Kasumi-1 (cell line): ENCODE results near the gene TPX2.

Experiments
- DNase-seq, 2 experiments: peaks; one replicate each; lab custom pipeline; 2025; lab: John Stamatoyannopoulos, UW

TPX2 gene

DNA sequence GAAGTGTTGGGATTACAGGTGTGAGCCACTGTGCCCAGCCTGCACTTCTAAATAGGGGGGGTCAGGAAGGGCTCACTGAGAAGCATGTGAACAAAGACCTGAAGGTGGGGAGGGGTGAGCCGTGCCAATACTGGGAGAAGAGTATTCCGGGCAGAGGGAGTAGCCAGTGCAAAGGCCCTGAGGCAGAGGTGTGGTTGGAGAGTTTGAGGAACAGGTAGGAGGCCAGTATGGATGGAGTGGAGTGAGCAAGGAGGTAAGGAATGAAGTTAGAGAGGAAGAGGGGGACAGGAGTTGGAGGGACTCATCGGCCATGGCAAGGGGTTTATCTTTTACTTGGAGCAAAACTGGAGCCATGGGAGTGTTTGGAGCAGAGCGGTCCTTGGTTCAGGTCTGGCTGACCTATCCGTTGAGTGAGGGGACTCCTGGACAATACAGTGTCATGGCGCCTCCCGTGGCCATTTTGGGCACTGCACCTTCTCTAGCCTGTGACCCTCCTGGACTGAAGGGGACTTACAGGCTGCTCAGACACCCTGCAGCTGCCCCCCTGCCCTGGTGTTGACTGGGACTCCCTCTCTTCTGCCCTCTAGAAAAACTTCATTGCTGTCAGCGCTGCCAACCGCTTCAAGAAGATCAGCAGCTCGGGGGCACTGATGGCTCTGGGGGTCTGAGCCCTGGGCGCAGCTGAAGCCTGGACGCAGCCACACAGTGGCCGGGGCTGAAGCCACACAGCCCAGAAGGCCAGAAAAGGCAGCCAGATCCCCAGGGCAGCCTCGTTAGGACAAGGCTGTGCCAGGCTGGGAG, 94.2 kb downstream of the TPX2 start:
- DNase-seq: peak in 1 of 2 experiments; percentile 12

DNA sequence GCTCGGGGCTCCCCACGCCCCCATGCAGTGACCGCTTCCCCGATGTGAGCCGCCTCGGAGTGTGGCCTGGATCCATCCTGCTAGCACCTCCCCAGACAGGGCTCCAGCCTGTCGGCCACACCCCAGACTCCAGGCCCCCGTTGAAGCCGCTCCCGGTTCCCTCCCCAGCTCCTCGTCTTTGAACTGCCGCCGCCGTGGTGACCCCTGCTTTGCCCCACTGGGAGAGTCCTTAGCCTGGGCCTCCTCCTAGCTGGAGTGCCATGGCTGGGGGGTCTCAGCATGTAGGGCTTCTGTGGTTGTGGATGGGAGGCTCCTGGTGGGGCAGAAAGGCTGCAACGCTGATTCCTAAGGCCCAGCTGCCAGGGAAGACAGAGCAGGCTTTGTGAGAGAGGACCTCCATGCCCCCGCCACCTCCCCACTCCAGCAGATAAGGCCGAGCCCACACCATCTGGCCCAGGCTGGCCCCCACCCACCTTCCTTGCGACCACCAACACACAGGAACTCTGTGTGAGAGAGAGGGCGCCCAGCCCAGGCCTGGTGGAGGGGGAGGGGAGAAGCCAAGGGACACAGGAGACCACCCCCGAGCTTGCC, 94.9 kb downstream of the TPX2 start:
- no peak for DNase-seq

DNA sequence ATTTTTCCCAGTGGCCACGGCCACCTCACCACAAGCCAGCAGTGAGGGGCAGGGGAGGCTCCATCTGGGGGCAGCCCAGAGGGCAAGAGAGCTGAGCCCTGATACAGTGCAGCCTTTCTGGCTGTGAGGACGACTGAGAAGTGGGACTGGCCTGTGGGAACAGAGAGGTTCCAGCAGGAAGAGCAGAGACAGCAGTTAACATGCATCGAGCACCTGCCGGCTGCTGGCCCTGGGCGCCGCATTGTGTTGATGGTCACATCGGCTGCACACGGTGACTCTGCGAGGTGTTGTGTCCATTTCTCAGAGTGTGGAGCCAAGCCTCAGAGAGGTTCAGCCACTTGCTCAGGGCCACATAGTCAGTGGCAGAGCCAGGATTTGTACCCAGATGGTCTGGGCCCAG, 96.5 kb downstream of the TPX2 start:
- DNase-seq: no peak

DNA sequence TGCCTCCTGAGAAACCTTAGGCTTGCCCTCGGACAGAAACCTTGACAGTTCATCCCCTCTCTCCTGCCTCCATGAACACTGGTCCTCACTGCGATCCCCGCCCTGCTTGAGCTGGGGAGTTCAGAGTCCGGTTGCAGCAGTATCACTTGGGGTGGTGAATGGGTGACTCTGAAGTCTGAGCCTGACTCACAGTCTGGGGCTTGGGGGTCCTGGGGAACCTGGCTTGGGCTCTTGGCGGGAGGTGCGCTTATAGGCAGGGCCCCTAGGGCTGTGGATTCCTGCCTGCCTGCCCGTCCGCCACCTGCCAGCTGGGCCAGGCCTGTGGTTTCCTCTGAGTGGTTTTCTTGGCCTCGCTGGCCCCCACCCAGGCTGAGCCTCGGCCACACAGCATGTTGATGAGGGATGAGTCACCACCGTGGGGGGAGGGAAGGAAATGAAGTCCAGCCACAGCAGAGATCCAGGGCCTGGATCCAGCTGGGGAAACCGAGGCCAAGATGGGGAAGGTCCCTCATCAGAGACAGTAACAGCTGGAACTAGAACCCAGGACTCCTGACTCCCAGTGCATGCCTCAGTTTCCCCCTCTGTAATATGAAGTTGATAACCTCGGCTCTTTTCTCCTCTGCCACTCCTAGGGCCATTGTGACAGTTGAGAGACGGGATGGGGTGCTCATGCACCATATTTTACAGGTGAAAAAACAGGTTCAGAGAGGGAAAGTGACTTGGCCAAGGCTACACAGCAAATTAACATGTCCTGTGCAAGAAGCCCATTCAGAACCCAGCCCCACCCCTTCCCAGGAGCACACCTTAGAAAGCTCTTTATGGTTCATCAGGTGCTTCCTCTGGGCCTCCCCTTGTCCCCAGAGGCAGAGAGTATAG, 97.1 kb downstream of the TPX2 start:
- DNase-seq: peak; percentile 20 to 27

DNA sequence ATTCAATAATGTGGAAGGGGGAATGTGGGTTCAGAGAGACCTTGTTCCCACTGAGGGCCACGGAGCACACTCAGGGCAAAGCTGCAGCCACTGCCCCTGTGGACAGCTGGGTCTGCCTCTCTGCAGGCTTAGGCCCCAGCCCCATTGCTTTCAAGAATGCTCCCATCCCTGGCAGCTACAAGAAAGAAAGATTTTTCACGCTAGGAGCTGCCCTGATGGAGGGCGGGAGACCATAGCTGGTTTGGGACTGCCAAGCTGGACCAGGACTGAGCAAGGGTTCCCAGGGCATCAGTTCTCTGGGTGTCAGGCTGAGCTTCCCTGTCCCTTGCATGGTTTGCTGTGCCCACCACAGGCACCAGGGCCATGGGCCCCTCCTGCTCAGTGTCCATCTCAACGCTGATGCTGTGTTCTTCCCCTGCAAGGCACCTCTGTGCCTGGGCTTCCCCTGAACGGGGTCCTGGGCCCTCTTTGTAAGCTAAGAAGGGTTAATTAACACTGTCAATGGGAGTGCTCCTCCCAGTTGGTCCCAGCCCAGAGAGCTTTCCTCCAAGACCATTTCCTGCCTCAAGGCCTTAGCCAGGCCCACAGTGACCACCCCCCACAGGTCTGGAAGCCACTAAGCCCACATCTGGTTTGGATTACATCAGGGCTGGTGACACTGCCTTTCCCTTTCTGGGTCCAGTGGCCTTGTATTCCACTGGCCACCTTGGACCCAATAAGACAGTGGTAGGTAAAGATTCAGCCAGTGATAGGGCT, 97.9 kb downstream of the TPX2 start:
- no peak for DNase-seq

DNA sequence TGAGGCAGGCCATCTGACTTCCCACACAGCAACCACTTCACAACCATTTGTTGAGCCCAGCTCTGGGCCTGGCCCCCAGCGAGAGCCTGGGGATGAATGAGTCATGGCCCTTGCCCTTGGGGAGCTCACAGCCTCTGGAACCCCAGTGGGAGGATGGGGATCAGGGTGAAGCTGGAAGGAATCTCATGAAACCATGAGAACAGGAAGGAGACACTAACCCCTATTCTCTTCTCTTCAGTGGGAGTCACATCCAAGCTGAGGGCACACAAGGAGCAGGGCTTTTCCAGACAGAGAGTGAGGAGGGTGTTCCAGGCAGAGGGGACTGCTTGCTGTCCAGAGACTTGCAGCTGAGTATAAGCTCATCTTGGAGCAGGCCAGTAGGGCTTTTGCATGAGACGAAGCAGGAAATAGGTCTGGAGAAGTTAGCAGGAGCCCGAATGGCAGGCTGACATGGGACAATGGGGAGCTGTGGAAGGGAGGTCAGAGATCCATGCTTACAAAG, 98.9 kb downstream of the TPX2 start:
- DNase-seq: no peak

DNA sequence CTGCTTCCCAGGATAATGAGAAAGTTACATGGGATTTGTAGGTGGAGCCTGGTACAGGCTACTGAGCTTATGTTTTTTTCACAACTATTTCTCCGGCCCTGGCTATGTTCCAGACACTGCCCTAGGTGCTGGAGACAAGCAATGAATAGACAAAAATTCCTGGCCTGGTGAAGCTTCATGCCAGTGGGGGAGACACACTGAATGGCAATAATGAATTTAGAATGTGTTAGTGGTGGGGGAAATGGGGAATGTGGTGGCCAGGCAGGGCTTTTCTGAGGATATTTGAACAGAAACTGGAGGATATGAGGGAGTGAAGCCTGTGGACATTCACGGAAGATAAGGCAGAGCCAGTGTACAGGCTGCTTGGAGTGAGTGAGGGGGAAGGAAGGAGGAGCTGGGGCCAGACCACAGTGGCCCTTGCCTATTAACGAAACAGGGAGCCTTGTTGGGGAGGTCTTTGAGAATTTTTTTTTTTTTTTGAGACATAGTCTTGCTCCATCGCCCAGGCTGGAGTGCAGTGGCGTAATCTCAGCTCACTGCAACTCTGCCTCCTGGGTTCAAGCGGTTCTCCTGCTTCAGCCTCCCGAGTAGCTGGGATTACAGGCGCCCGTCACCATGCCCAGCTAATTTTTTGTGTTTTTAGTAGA, 99.7 kb downstream of the TPX2 start:
- DNase-seq: no peak

DNA sequence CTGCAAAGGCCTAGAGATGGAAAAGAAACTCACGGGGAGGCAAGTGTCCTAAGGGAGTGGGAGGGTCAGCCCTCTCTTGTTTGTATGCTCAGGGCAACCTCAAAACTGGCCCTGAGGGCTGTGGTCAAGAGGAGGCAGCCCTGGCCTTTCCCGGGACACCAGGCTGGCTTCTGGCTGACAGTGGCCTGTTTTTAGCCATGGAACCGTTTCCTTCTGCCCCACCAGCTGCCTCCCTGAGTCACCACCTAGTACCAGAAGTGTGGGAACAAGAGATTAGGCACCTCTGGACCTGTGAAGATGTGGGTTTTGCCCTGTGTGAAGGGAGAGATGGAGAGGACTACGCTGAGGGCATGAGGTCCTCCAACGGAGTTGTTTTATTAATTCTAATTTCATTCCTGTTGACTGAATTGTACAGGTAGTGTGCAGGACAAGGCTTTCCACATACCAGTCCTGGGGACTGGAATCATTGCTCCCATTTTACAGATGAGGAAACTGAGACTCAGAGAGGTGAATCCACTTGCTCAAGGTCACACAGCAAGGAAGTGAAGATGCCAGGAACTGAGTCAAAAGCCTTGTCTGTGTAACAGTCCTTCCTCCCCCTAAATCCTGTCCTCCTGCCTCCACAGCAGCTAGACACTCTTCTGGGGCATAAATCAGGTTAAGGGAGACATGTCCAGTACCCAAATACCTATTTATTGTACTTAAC, 100.8 kb downstream of the TPX2 start:
- DNase-seq: no peak

DNA sequence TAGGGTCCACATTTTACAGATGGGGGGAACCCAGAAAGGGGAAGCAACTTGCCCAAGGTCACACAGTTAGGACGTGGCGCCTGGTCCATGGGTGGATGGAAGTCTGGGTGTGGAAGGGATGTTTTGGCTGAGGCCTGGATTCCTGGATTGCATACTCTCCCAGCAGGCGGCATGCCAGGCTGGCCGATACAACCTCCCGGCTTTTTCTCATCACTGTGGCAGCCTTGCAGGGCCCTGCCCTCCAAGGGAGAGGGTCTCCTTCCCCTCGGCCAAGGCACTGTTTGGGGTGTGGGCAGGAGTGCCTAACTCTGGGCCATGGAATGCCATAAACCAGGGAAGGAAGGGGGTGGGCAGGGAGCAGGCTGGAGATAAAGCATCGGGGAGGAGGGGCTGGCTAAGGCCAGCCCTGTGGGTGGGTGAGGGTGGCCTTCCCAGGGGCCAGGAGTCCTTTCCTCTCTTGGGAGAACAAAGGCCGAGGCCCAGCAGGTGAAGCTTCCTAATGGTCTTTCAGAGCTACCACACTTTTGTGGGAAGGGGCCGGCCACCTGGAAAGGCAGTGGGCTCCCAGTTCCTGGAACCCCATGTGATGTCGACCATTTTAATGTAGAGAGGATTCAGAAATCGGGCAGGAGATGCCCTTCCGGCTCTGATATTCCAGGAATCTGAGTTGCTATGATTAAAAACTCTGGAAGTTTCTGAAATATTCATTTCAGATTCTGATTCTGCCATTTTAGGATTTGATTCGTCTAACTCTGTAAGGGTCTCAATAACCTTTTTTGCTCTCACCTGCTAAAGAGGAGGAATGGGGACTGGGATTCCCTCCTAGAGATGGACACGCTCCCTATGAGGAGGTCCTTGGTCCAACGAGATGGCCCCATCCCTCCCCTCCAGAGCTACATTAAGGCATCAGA, 102.1 kb downstream of the TPX2 start:
- DNase-seq: no peak

DNA sequence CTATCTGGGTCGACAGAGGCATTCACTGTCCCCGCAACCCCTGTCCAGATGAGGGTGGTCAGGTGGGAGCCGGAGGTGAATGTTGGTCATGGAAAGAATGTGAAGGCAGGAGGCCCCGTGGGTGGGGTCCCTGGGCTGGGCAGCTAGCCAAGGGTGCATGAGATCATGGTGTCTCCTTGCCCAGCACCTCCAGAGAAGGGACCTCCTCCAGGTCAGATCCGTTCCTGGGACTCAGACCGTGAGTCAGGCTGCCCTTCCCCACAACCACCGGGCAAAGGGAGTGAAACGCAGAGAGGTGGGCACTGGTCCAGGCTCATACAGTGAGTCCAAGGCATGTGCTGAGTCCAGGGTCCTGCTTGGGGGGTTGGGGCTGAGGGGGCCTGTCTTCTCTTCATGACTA, 102.8 kb downstream of the TPX2 start:
- no peak for DNase-seq

DNA sequence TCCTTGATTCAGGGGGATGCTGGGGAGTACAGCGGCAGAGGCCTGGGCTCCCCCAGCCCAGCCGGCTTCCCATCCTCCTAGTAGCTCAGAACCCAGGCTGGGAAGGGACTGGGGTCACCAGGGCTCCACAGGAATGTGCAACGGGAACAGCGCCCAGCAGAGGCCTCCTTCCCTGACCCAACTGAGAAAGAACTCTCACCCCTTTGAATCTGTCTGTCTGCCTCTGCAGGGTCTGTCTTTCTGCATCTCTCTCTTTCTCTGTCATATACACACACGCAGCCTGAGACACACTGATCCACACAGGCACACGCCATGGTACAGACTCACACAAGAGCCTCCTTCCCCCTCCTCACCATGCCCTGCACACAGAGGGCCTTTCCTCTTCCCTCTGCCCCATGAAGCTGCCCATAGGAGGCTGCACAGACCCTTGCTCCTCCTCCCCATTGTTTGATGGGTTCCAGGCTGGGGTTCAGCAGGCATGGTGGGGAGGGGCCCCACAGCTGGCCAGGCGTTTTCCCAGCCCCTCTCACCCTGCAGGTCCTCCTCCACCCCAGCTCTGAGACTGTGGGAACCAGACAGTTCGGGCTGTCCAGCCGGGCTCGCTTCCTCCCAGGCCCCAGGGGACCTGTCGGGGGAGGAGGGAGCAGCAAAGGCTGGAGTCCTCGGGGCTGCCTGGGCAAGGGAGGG, 103.5 kb downstream of the TPX2 start:
- DNase-seq: no peak

DNA sequence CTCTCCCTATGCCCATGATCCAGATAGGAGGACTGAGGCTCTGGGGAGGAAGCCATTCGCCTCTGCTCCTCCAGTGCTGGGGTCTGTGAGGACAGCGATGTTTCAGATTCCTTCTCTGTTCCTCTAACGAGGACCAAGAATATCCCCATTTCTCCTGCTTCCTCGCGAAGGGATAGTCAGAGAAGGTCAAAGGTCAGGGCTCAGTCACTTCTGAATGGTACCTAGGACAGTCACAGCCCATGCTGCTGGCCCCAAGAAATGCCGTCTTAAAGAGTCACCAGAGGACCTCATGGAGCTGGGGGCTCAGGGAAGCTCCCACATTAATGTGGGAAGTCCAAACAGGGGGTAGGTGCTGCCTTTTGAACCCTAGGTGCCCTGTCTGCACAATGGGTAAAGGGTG, 104.2 kb downstream of the TPX2 start:
- DNase-seq: no peak

DNA sequence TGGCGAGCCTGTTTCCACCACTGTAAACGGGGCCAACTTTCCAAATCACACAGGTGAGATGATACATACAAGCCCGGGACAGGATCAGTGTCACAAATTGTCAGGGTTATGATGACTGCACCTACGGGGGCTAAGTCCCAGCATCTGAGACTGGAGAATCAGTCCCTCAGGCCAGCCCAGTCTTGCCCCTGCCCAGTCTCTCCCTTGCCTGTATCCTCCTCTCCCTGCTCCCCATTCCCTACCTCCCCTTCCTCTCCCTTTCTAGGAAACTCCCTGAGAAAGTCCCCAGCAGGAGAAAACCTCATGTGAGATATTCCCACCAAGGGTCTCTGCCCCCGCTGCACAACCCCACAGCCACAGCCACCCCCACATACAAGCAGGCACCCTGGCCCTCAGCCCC, 104.8 kb downstream of the TPX2 start:
- DNase-seq: no peak

DNA sequence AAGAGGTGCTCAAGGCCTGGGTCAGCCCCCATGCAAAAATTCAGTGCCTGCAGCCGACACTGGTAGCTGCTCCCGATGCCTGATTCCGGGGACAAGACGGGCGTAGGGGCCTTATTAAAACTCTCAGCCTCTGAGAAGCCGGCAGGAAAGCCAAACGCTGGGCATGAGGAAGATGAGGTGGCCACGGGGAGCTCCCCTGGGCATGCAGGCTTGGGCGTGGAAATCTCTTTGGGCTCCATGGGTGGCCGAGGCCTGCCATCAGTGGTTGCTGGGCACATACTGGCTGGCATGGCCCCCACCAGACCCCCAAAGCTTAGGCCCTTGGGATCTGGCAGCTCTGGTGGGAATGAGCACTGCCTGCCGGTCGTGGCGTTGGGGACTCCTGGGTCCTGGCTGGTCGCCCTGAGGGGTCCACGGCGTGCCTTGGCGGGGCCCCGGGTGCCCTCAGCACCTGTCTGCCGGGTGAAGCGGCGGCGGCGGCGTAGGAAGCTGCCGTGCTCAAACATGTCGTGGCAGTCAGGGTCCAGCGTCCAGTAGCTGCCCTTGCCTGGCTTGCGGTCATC, 105.7 kb downstream of the TPX2 start:
- DNase-seq: no peak

DNA sequence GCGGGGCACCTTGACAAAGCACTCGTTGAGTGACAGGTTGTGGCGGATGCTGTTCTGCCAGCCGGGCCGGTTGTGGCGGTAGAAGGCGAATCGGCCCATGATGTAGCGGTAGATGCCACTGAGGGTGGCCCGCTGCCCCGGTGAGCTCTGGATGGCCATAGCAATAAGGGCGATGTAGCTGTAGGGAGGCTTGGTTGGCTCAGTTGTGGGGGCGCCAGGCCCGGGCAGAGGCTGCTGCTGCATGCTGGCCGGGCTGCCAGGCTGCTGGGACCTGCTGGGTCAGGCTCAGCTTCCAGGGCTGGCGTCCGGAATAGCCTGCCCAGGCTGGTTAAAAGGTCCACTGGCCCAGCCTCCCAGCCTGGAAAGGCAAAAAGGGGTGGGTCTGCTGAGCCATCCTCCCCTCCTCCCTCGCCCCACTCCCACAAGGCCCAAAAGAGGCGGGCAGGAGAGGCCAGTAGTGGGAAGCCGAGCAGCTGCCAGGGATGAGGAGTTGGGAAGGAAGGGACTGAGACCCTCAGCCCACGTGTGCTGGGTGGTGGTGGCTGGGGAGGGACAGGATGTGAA, 106.3 kb downstream of the TPX2 start, which contains the start of gene FOXS1:
FOXS1 (minus strand) TSS at position 305 of the 564 bp plus-strand sequence; CDS start at position 243, 62 bp downstream.
- DNase-seq: no peak

DNA sequence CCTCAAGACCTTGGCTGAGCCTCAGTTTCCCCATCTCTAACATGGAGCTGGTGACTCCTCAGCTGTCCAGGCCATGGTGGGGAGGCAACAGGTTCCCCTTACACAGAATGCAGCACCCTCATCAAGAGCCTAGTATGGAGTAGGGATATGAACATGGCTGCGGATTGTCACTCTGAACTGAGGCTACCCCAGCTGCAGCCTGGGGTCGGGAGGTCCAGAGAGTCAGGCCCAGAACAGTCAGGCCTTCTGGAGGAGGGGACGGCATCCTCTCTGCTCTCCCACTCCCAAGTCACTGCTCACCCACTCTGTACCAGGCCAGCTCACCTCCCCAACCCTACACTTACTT, 107.7 kb downstream of the TPX2 start:
- no peak for DNase-seq

DNA sequence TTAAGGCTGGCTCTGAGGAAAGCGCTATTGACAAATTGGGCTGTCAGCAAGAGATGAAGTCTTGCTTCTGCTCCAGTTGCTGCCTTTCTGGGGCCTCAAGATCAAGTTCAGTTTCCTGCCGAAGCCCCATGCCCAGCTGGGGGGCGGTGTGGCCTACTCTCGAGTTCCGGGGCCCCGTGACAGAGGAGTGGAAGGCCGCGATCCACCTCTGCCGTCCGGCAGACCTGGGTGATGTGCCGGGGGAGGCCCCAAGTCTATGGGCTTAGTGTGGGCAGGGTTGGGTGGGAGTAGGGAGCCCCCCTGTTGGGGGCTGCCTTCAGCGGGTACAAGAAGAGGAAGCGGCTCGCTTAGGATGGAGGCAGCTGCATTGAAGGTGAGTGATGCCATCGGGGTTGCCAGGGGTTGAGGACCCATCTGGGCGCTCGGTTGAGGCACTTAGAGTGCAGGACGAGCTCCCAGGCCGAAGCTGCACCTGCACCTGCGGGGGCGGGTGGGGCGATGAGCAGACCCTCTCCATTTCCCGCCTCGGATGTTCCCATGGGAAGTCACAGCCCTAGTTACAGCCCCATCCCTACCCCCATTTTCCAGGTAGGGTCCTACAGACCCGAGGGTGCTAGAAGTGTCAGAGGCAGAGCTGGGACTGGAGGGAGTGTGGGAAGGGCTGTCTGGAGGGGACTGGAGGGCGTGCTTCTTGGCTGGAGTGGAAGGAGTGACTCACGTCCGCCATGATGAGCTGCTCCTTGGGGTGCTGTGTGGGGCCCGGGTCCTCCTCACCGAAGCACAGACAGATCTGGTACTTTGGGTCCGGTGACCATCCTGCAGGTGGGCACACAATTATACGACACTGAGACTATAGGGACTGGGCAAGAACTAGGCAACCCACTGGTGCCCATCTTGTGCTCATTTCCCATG, 109.3 kb downstream of the TPX2 start:
- no peak for DNase-seq
